Measurements from ENCODE around the gene CPNE4. TPM values are rescaled to one million over a fixed set of nuclear protein-coding genes. Genes with fewer than 3 reads are reported as not detected.

CPNE4 gene
- total and polyA plus RNA-seq, 9 of the 15 experiments (the other 6 are each of a cell fraction or from before 2014, with no cell fraction given), result not detected

DNA sequence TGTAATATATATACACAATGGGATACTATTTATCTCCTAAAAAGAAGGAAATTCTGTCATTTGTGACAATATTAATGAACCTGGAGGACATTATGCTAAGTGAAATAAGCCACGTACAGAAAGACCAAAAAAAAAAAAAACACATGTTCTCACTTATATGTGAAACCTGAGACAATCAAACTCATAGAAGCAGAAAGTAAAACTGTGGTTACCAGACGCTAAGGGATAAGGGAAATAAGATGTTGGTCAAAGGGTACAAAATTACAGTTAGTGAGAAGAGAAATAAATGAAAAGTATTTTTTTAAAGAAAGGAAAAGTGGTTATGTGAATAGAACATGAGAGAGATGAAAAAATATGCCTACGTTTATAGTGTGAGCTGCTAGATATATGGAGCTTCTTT is 101.1 kb downstream of the CPNE4 start:
- Histone ChIP-seq H3K9me3 (replicated peaks; ENCODE audit: control insufficient read depth, insufficient read depth, low read depth, low read length) (no peaks in the 10 kb centered on the region), H3K4me3 (no peak overlapping the region), H3K9ac (ENCODE audit: insufficient read depth in 1 of 2, low read depth in 2 of 2, low read length in 2 of 2) (no peak overlapping the region), H3K27me3 (ENCODE audit: control insufficient read depth in 2 of 2, insufficient read depth in 2 of 2, low read length in 2 of 2) (no peaks in the 10 kb centered on the region), H4K20me1 (replicated peaks; ENCODE audit: control insufficient read depth, insufficient read depth, low read length) (no peaks in the 10 kb centered on the region), H2AFZ (ENCODE audit: low read depth, low read length) (no peak overlapping the region), H3K27ac (ENCODE audit: extremely low read depth, low read depth, low read length) (no peak overlapping the region), H3K79me2 (ENCODE audit: control insufficient read depth, insufficient read depth, low read length) (no peaks in the 10 kb centered on the region), H3K4me1 (replicated peaks in 1 of 2; ENCODE audit: control insufficient read depth in 2 of 2, insufficient read depth in 2 of 2, low read length in 2 of 2) (no peaks in the 10 kb centered on the region), H3K36me3 (ENCODE audit: control insufficient read depth, insufficient read depth, low read length) (no peaks in the 10 kb centered on the region), H3K9me1 (ENCODE audit: control insufficient read depth, insufficient read depth, low read length) (no peaks in the 10 kb centered on the region), H3K4me2 (ENCODE audit: insufficient read depth, low read length) (no peak overlapping the region)
- TF ChIP-seq XRCC3 (IDR thresholded peaks at IDR 0.05), result no peak
- TF ChIP-seq TRIM24 (IDR thresholded peaks at IDR 0.05), result no peak
- TF ChIP-seq SPI1 (IDR thresholded peaks at IDR 0.05; ENCODE audit: borderline replicate concordance, low read depth, low read length), result no peak
- TF ChIP-seq ZBED1 (IDR thresholded peaks at IDR 0.05), result no peak
- TF ChIP-seq, protein P1, sequence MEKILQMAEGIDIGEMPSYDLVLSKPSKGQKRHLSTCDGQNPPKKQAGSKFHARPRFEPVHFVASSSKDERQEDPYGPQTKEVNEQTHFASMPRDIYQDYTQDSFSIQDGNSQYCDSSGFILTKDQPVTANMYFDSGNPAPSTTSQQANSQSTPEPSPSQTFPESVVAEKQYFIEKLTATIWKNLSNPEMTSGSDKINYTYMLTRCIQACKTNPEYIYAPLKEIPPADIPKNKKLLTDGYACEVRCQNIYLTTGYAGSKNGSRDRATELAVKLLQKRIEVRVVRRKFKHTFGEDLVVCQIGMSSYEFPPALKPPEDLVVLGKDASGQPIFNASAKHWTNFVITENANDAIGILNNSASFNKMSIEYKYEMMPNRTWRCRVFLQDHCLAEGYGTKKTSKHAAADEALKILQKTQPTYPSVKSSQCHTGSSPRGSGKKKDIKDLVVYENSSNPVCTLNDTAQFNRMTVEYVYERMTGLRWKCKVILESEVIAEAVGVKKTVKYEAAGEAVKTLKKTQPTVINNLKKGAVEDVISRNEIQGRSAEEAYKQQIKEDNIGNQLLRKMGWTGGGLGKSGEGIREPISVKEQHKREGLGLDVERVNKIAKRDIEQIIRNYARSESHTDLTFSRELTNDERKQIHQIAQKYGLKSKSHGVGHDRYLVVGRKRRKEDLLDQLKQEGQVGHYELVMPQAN (IDR thresholded peaks at IDR 0.05; ENCODE audit: borderline replicate concordance), result no peak
- 0% methylated on average over 3 of the region's 3 CpGs for WGBS (ENCODE audit: insufficient coverage, low coverage, missing lambda C conversion rate)
- ATAC-seq (no peak), FAIRE-seq (no peak), DNase-seq (ENCODE audit: extremely low read depth in 1 of 4, low spot score in 3 of 4) (no peak)
- ChIA-PET POLR2A (no interaction called here), CTCF (ENCODE audit: low intra/inter-chr PET ratio) (no interaction called here)
- in situ Hi-C loops (cut with MboI) (no loop called here), intact Hi-C loops (cut with micrococcal nuclease) (no loop called here)
- no TSS peak for BruUV-seq (replicated peaks)

DNA sequence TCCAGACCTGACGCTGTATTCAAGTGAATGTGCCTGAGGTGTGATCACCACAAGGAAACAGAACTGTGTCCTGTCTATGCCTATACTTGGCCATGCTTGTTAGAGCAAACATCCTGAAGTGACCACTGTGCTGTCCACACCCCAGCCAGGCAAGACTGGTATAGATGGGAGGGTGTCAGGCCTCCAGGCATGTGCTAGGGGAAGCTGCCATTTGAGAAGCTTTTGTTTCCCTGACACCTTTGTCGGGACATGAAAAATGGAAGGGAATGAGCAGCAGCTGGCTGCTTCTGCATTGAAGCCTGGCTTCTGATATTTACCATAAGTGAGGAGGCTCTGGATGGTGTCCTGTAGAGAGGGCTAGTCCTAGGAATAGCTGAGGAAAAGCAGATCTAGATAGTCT is 106.2 kb downstream of the CPNE4 start:
- Histone ChIP-seq H3K9me1 (ENCODE audit: control insufficient read depth, insufficient read depth, low read length) (no peaks in the 10 kb centered on the region), H3K27me3 (ENCODE audit: control insufficient read depth in 2 of 2, insufficient read depth in 2 of 2, low read length in 2 of 2) (no peaks in the 10 kb centered on the region), H3K79me2 (ENCODE audit: control insufficient read depth, insufficient read depth, low read length) (no peaks in the 10 kb centered on the region), H3K4me3 (no peak overlapping the region), H3K9me3 (replicated peaks; ENCODE audit: control insufficient read depth, insufficient read depth, low read depth, low read length) (no peaks in the 10 kb centered on the region), H3K27ac (ENCODE audit: extremely low read depth, low read depth, low read length) (no peak overlapping the region), H3K4me1 (replicated peaks in 1 of 2; ENCODE audit: control insufficient read depth in 2 of 2, insufficient read depth in 2 of 2, low read length in 2 of 2) (no peaks in the 10 kb centered on the region), H2AFZ (ENCODE audit: low read depth, low read length) (no peak overlapping the region), H3K36me3 (ENCODE audit: control insufficient read depth, insufficient read depth, low read length) (no peaks in the 10 kb centered on the region), H4K20me1 (replicated peaks; ENCODE audit: control insufficient read depth, insufficient read depth, low read length) (no peaks in the 10 kb centered on the region), H3K9ac (ENCODE audit: insufficient read depth in 1 of 2, low read depth in 2 of 2, low read length in 2 of 2) (no peak overlapping the region), H3K4me2 (ENCODE audit: insufficient read depth, low read length) (no peak overlapping the region)
- no peak for DNase-seq (ENCODE audit: extremely low read depth in 1 of 4, low spot score in 3 of 4)
- no peak for FAIRE-seq
- no TSS peak for BruUV-seq (replicated peaks)
- intact Hi-C loops (cut with micrococcal nuclease) (no loop called here), in situ Hi-C loops (cut with MboI) (no loop called here)
- CTCF ChIA-PET (ENCODE audit: low intra/inter-chr PET ratio), result interaction anchor here (0.7 kb wide), 1 partner anchor 1893 kb away, joined by 4 read pairs; no protein-coding TSS in a partner anchor
- ATAC-seq, result no peak
- 0% methylated on average over 2 of the region's 2 CpGs for WGBS (ENCODE audit: insufficient coverage, low coverage, missing lambda C conversion rate)
- POLR2A ChIA-PET, result no interaction called here
- TF ChIP-seq TOE1 (IDR thresholded peaks at IDR 0.05; ENCODE audit: borderline replicate concordance), result no peak
- no peak for TF ChIP-seq TOE1 (CRISPR knock-in tag; IDR thresholded peaks at IDR 0.05; ENCODE audit: borderline replicate concordance, low read depth)
- no peak for TF ChIP-seq CBX5 (IDR thresholded peaks at IDR 0.05; ENCODE audit: borderline replicate concordance, low read depth)
- TF ChIP-seq POLR3G (IDR thresholded peaks at IDR 0.05; ENCODE audit: extremely low read depth, insufficient read length, insufficient replicate concordance), result no peak
- TF ChIP-seq ETV5 (CRISPR knock-in tag; IDR thresholded peaks at IDR 0.05; ENCODE audit: low read depth), result no peak
- no peak for TF ChIP-seq ZNF561 (CRISPR knock-in tag; conservative IDR thresholded peaks at IDR 0.05)
- TF ChIP-seq, protein P2, sequence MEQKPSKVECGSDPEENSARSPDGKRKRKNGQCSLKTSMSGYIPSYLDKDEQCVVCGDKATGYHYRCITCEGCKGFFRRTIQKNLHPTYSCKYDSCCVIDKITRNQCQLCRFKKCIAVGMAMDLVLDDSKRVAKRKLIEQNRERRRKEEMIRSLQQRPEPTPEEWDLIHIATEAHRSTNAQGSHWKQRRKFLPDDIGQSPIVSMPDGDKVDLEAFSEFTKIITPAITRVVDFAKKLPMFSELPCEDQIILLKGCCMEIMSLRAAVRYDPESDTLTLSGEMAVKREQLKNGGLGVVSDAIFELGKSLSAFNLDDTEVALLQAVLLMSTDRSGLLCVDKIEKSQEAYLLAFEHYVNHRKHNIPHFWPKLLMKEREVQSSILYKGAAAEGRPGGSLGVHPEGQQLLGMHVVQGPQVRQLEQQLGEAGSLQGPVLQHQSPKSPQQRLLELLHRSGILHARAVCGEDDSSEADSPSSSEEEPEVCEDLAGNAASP (IDR thresholded peaks at IDR 0.05), result no peak
- no peak for TF ChIP-seq KLF10 (CRISPR knock-in tag; IDR thresholded peaks at IDR 0.05)
- TF ChIP-seq CBFA2T3 (IDR thresholded peaks at IDR 0.05), result no peak
- no peak for TF ChIP-seq ZNF239 (CRISPR knock-in tag; IDR thresholded peaks at IDR 0.05)

Data from K562 (cell line).